ENCODE results near the gene KISS1R.

DNA sequence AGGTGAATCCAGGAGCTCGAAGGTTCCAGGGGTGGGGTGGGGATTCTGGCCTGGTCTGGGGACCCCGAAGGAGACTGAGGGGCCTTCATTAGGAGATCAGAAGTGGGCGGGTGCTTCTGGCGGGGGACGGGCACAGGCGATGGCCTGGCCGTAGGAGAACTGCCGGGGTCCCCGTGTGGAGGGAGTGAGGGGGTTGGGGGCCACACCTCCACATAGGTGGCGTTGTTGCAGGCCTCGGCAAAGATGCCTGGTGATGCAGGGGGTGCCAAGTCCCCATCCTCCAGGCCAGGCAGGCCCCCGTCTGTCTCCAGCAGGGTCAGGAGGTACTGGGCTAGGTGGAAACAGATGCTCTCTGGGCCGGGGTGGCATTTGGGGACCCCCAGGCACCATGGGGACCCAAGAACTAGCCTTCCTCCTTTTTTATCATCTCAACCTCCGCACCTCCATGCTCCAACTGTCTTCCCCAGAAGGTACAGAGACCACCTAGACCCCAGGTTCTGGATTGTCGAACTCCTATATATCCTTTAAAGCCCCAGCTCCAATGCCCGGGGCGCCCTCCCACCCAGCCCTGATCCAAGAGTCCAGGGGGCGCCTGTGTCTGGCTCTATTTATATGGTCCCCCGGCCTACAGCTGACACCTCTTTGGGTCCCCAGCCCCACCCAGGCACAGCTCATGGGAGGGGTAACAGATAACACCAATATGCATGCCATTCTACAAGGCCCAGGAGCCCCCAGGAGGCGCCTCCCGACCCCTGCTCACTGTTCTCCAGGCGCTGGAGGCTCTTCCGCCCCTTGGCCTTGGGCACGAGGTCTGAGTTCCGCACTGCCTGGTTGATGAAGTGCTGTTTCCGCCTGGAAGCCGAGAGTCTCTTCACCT, 15.7 kb upstream of the KISS1R start:
- TF ChIP-seq EZH2 (IDR thresholded peaks at IDR 0.05; ENCODE audit: borderline replicate concordance), result no peak
- TF ChIP-seq EZH2phosphoT487 (IDR thresholded peaks at IDR 0.05; ENCODE audit: low read depth, severe bottlenecking, unreplicated experiment), result no peak

Measured in hepatocyte (in vitro differentiated cells).